ENCODE results near the gene IFFO2. TPM values are rescaled to one million over a fixed set of nuclear protein-coding genes. Genes with fewer than 3 reads are reported as not detected.

The IFFO2 gene
- total and polyA plus RNA-seq, 2 experiments from 2014 or later = 0.71 to 7.5 TPM

DNA sequence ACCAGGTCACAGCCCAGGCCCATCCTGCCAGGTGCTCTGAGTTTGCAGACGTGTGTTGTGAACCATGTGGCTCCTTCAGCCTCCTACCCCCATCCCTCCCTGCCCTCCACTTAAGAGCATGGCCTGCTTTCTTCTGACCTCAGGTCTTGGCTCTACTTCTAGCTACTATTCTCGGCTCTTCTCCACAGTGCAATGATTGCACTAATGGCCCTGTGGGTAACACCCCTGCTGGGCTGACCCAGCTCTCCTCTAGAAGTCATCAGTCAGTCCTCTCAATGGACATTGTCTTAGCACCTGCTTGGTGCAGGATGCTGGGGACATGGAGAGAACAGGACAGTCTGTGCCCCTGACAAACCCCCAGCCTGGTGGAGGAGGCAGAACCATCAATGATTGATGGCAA is 22.2 kb upstream of the IFFO2 start (continued):
- TF ChIP-seq, protein P1, sequence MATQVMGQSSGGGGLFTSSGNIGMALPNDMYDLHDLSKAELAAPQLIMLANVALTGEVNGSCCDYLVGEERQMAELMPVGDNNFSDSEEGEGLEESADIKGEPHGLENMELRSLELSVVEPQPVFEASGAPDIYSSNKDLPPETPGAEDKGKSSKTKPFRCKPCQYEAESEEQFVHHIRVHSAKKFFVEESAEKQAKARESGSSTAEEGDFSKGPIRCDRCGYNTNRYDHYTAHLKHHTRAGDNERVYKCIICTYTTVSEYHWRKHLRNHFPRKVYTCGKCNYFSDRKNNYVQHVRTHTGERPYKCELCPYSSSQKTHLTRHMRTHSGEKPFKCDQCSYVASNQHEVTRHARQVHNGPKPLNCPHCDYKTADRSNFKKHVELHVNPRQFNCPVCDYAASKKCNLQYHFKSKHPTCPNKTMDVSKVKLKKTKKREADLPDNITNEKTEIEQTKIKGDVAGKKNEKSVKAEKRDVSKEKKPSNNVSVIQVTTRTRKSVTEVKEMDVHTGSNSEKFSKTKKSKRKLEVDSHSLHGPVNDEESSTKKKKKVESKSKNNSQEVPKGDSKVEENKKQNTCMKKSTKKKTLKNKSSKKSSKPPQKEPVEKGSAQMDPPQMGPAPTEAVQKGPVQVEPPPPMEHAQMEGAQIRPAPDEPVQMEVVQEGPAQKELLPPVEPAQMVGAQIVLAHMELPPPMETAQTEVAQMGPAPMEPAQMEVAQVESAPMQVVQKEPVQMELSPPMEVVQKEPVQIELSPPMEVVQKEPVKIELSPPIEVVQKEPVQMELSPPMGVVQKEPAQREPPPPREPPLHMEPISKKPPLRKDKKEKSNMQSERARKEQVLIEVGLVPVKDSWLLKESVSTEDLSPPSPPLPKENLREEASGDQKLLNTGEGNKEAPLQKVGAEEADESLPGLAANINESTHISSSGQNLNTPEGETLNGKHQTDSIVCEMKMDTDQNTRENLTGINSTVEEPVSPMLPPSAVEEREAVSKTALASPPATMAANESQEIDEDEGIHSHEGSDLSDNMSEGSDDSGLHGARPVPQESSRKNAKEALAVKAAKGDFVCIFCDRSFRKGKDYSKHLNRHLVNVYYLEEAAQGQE (IDR thresholded peaks at IDR 0.05; ENCODE audit: unreplicated experiment) = no peak
- no peak for TF ChIP-seq NANOG (IDR thresholded peaks at IDR 0.05; ENCODE audit: borderline replicate concordance)
- TF ChIP-seq POLR2AphosphoS5 (IDR thresholded peaks at IDR 0.05; ENCODE audit: low read depth) = no peak
- TF ChIP-seq JUNB (IDR thresholded peaks at IDR 0.05; ENCODE audit: unreplicated experiment) = no peak
- no peak for TF ChIP-seq ZNF331 (CRISPR knock-in tag; IDR thresholded peaks at IDR 0.05; ENCODE audit: low read depth)

DNA sequence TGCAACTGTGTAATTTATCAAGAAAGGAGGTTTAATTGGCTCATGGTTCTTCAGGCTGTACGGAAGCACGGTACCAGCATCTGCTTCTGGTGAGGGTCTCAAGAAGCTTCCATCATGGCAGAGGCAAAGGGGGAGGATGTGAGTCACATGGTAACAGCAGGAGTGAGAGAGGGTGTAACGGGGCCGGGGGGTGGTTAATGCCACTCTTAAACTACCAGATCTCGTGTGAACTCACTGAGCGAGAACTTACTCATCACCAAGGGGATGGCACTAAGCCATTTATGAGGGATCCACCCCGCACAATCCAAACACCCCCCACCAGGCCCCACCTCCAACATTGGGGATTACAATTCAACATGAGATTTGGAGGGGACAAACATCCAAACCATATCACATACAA is 21.0 kb upstream of the IFFO2 start:
- Histone ChIP-seq H3F3A (replicated peaks; ENCODE audit: low read depth) (no peaks in the 10 kb centered on the region), H3K4me1 (ENCODE audit: insufficient read depth) (no peaks in the 10 kb centered on the region), H3K9me2 (ENCODE audit: insufficient read depth) (no peaks in the 10 kb centered on the region; the same call in 1 of the 2 replicates), H3K79me2 (replicated peaks; ENCODE audit: insufficient read depth) (no peaks in the 10 kb centered on the region), H3K36me3 (ENCODE audit: insufficient read depth) (no peaks in the 10 kb centered on the region), H4K20me1 (replicated peaks; ENCODE audit: insufficient read depth) (no peaks in the 10 kb centered on the region), H3K27ac (ENCODE audit: low read depth) (no peak overlapping the region), H3K4me2 (no peak overlapping the region), H3K4me3 (no peak overlapping the region), H2AFZ (no peak overlapping the region), H3K27me3 (ENCODE audit: insufficient read depth) (no peaks in the 10 kb centered on the region)
- Mint-ChIP-seq H3K4me3 (no peak overlapping the region), H3K36me3 (ENCODE audit: low read depth) (no peaks in the 10 kb centered on the region), H3K27ac (no peak overlapping the region), H3K4me1 (no peaks in the 10 kb centered on the region), H3K27me3 (ENCODE audit: insufficient read depth, low read depth, poor library complexity) (peaks cover 9% of the 10 kb centered on the region), H3K9me3 (no peaks in the 10 kb centered on the region; the same call in 2 of the 3 replicates)
- ATAC-seq = no peak
- TF ChIP-seq JUNB (IDR thresholded peaks at IDR 0.05; ENCODE audit: unreplicated experiment) (no peak), ZNF114 (CRISPR knock-in tag; IDR thresholded peaks at IDR 0.05) (no peak), STAT1 (IDR thresholded peaks at IDR 0.05; ENCODE audit: unreplicated experiment) (no peak), ZNF331 (CRISPR knock-in tag; IDR thresholded peaks at IDR 0.05; ENCODE audit: low read depth) (no peak)
- TF ChIP-seq, protein P2, sequence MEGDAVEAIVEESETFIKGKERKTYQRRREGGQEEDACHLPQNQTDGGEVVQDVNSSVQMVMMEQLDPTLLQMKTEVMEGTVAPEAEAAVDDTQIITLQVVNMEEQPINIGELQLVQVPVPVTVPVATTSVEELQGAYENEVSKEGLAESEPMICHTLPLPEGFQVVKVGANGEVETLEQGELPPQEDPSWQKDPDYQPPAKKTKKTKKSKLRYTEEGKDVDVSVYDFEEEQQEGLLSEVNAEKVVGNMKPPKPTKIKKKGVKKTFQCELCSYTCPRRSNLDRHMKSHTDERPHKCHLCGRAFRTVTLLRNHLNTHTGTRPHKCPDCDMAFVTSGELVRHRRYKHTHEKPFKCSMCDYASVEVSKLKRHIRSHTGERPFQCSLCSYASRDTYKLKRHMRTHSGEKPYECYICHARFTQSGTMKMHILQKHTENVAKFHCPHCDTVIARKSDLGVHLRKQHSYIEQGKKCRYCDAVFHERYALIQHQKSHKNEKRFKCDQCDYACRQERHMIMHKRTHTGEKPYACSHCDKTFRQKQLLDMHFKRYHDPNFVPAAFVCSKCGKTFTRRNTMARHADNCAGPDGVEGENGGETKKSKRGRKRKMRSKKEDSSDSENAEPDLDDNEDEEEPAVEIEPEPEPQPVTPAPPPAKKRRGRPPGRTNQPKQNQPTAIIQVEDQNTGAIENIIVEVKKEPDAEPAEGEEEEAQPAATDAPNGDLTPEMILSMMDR (conservative IDR thresholded peaks at IDR 0.05; ENCODE audit: low read depth in 2 of 2) = no peak
- TF ChIP-seq, protein P1 (IDR thresholded peaks at IDR 0.05; ENCODE audit: unreplicated experiment) = no peak
- no peak for DNase-seq (ENCODE audit: low spot score)
